ENCODE measurements around the gene BPIFB6.

- TF ChIP-seq YY1 (IDR thresholded peaks at IDR 0.05; ENCODE audit: insufficient read depth, insufficient read length) (no peak), SUZ12 (IDR thresholded peaks at IDR 0.05; ENCODE audit: extremely low read depth, insufficient read depth, insufficient read length) (no peak), ZNF274 (IDR thresholded peaks at IDR 0.05; ENCODE audit: low read depth, low read length) (no peak)
Observed at GRCh38 chr20:33002087-33002808, 29.2 kb upstream of the BPIFB6 start.

Measured in NT2/D1 (cell line).